GM12891 (cell line): Measurements from ENCODE around the gene BTD.

ENCODE experiments used
- POLR2A ChIP-seq: IDR thresholded peaks from 2 replicates; pipeline ENCODE4 v1.6.1; 2011; ENCODE audit warnings: low read depth, low read length, control low read depth
- POLR2AphosphoS5 ChIP-seq: IDR thresholded peaks from 2 replicates; pipeline ENCODE4 v1.6.1; 2011; ENCODE audit warnings: low read depth, low read length, control low read depth
- SPI1 ChIP-seq: IDR thresholded peaks from 2 replicates; pipeline ENCODE4 v1.6.1; 2011; ENCODE audit warnings: low read depth, low read length, control low read depth

GRCh38 chr3:15556512-15556911 lies 45.0 kb upstream of the BTD start:
- TF ChIP-seq POLR2A (no peak), POLR2AphosphoS5 (no peak), SPI1 (peak; percentile 88)
